Right ventricle myocardium superior (tissue), 1 donor: ENCODE data around the gene OSBPL7. TPM values are rescaled to one million over a fixed set of nuclear protein-coding genes. Genes with fewer than 3 reads are reported as not detected.

Experiments used
- ATAC-seq: fragments of 200-7000 bp; cut with Tn5 transposase; one replicate; pipeline ENCODE4 v1.9.1; 2020; ENCODE audit warnings: mild to moderate bottlenecking; ENCODE audit not compliant: poor library complexity
- DNase-seq: peaks from one replicate; pipeline ENCODE4 v3.0.0-alpha.2; 2020
- intact Hi-C: fragments of 100-400 bp; cut with DNase I; formaldehyde crosslinking; loops from one replicate; pipeline ENCODE4 v1.11.2; 2022
- total RNA-seq: library from RNA; stranded (reverse); fragmentation: NEBNext Ultra II Directional; extraction: Animal tissue kit (Norgen Biotek cat#: 25700); gene quantifications from one replicate; pipeline ENCODE4 v1.2.1, GENCODE V29; 2021
- donor health status: DM: no; HTN: yes; CAD: no; lungs with severe emphysema.

OSBPL7 gene
- total RNA-seq, 1 donor from 2014 or later = 4.8 TPM

- no peak for DNase-seq
- peak; percentile 6 for ATAC-seq
- intact Hi-C loops = no loop called here
Measured at GRCh38 chr17:47831934-47832327, 10.3 kb upstream of the OSBPL7 start.

- DNase-seq = peak; percentile 96
- ATAC-seq = peak; percentile 98
- intact Hi-C loops = no loop called here
Measured at GRCh38 chr17:47831003-47831933, 9.7 kb upstream of the OSBPL7 start, which contains the start of the genes LRRC46 and MRPL10. TSS of gene LRRC46 (plus strand) at chr17:47831670. CDS start at chr17:47831990, 320 bp downstream. TSS of gene MRPL10 (minus strand) at chr17:47831541. CDS start at chr17:47831511, 30 bp downstream.

DNA sequence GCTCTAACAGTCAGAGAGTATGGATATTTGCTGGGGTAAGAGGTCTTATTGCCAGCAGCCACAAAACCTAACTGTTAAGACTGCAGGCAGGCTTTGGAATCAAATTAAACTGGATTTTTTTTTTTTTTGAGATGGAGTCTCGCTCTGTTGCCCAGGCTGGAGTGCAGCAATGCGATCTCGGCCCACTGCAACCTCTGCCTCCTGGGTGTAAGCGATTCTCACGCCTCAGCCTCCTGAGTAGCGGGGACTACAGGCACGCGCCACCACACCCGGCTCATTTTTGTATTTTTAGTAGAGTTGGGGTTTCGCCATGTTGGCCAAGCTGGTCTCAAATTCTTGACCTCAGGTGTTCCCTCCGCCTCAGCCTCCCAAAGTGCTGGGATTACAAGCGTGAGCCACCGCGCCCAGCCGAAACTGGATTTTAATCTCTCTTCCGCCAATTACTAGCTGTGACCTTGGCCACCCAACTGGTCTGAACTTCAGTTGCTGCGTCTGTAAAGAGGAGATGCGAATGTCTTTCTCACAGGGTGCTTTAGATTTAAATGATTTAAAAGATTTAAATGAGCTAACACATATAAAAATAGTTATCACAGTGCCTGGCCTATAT, 8.9 kb upstream of the OSBPL7 start:
- no peak for DNase-seq
- intact Hi-C loops = no loop called here
- no peak for ATAC-seq

DNA sequence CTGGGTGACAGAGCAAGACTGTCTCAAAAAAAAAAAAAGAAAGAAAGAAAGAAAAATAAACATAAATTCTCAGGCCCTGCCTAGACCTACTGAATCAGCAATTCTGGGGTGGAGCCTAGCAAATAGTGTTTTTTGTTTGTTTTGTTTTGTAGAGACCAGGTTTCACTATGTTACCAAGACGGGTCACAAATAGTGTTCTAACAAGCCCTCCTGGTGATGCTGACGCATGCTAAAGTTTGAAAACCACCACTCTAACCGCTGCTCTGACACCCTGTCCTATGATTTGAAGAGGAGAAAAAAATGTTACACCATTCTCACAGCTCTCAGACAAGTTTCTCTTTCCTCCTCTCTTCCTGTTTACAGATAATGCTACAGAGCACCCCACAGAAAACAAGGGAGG, 8.3 kb upstream of the OSBPL7 start:
- intact Hi-C loops = no loop called here
- ATAC-seq (no peak), DNase-seq (no peak)

DNA sequence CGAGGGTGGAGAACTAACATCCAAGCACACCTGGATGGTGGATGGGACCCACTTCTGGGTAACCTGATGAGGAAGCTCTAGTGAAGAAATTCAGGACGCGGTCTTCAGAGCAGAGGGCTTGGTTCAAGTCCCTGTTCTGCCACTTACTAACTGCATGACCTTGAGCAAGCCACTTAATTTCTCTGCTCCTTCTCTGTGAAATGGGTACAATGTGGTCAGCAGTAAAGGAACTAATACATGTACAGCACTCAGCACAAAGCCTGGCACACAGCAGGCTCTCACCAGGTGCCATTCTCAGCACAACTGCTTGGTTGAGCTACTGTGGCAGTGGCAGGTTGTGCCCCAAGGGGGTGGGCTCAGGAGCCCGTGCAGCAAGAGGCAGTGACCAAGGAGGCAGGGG, 1.9 kb upstream of the OSBPL7 start:
- ATAC-seq = no peak
- DNase-seq = no peak
- intact Hi-C loops = no loop called here

- intact Hi-C loops = no loop called here
- no peak for ATAC-seq
- peak; percentile 3 for DNase-seq
Measured at GRCh38 chr17:47822785-47823184, 1.2 kb upstream of the OSBPL7 start.

GRCh38 chr17:47821031-47821423, 567 bp downstream of the OSBPL7 start:
- intact Hi-C loops = no loop called here

GRCh38 chr17:47820033-47820789, 1.4 kb downstream of the OSBPL7 start:
- DNase-seq = no peak
- peak; percentile 6 for ATAC-seq
- intact Hi-C loops = no loop called here

More at GRCh38 chr17:47821031-47821423, 567 bp downstream of the OSBPL7 start:
- no peak for DNase-seq
- ATAC-seq = no peak

- no peak for ATAC-seq
- intact Hi-C loops = no loop called here
- no peak for DNase-seq
Measured at GRCh38 chr17:47819475-47819874, 2.1 kb downstream of the OSBPL7 start.

DNA sequence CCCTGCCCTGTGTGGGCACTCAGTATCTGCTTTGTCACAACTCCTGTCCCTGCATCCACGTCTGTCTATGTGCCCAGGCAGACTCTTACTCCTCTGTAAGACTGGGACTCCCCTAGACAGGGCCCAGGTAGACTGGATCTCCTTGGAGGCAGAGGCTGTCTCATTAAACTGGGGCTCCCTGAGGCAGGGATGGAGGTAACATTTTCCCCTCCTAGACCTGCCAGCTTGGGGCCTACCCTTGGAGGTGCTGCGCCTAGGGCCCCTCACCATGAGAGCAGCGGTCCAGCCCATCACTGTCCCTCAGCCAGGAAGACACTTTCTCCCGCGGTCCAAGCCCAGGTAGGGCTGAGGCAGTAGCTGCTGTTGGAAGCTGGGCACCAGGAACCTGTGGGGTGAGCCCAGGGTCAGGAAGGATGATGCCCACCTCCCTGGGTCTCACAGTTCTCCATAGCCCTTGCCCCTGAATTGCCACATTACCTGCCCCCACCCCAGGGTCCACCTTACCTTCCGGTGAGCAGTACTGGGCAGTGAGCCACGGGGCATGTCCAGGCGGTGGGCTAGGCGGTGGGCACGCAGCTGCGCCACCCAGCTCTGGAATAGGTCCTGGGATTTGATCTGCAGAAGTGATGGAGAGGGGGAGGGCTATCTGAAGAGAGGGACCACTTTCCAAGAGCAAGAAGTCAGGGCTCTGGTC, 3.4 kb downstream of the OSBPL7 start:
- intact Hi-C loops = no loop called here
- no peak for DNase-seq
- ATAC-seq = no peak

DNA sequence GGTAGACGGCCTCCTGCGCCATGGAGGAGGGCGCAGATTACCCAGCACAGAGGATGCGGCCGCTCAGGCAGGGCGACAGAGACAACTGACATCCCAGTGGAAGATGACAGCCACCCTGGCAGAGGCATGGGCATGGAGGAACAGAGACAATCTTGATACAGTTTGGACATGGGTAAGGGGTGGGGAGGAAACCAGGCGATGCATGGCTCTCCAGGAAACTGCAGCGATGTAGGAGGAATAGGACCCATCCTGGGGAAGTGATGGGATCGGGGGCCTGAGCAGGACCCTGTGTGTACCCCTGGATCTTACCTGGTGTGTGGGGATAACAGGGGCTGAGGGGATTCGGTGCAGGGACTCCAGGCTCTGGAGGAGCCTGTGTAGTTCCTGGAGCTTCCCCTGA, 4.6 kb downstream of the OSBPL7 start:
- ATAC-seq (no peak), DNase-seq (no peak)
- intact Hi-C loops = no loop called here

GRCh38 chr17:47816111-47816735, 5.4 kb downstream of the OSBPL7 start:
- intact Hi-C loops = no loop called here
- DNase-seq (no peak), ATAC-seq (no peak)

GRCh38 chr17:47815106-47815918, 6.3 kb downstream of the OSBPL7 start:
- ATAC-seq (no peak), DNase-seq (no peak)
- intact Hi-C loops = no loop called here

DNA sequence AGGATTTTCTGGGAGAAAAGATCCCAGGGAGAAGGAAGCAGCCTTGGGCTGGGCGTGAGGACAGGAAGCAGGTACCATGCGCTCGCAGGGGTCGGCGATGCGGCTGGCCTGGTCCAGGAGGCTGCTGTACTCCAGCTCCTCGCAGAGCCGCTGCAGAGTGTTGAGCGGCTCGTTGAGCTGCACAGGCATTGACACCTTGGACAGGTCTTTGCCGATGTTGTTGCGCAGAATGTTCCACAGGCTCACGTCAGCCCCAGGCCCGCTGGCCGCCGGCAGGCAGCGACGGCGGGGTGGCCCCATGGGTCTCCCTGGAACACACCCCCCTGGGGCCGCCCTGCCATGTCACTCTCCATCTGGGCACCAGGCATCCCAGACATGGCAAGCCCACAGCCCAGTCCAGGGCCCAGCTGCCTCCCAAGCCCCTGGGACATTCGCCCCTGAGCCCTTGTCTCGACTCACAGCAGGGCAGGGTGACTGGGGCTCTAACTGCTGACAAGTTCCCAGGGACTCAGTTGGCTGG, 8.0 kb downstream of the OSBPL7 start:
- DNase-seq (no peak), ATAC-seq (no peak)
- intact Hi-C loops = no loop called here

DNA sequence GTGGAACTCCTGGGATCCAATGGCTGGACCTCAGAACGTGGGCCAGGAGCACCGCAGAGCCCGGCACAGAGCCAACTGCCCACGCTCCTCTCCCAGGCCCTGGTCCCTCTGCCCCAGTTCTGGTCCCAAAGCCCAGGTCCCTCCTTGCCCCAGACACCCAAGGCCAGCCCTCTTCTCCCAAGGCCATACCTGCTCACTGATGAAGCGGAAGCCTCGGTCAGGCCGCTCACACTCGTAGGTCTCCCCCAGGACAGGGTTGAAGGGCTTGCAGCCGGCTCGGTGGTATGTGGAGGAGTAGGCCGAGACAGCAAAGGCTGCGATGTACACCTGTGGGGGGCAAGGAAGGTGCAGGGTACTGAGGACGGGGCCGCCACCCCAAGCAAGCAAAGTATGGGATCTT, 8.5 kb downstream of the OSBPL7 start:
- ATAC-seq (no peak), DNase-seq (no peak)
- intact Hi-C loops = no loop called here

GRCh38 chr17:47812146-47812920, 9.3 kb downstream of the OSBPL7 start:
- intact Hi-C loops = no loop called here
- ATAC-seq = no peak
- no peak for DNase-seq

- intact Hi-C loops = no loop called here
- ATAC-seq (no peak), DNase-seq (no peak)
Measured at GRCh38 chr17:47811709-47812108, 9.9 kb downstream of the OSBPL7 start.
